MV-4-11 (cell line): ENCODE results near the gene TBC1D14.

ENCODE experiments used
- DNase-seq: peaks from one replicate; lab custom pipeline; 2025; lab: John Stamatoyannopoulos, UW

TBC1D14 gene

DNA sequence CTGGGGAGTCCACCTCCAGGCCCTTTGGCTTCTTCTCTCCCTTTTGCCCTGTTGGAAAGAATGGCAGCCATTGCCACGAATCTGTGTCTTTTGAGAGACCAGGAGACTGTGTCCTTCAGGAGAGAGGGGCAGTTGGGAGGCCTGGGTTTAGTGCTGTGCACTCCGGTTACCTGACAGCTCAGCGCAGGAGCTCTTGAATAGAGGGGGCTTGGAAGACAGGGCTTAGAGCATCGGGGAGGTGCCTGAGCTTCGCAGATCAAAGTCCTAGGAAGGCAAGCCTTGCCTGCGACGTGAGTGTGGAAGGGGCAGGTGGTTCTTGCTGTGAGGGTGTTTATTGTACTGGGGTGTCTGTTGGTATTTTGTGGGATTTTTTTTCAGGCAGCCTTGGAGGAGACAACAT, 91.6 kb downstream of the TBC1D14 start:
- no peak for DNase-seq

GRCh38 chr4:7002336-7002735, 92.7 kb downstream of the TBC1D14 start:
- no peak for DNase-seq

DNA sequence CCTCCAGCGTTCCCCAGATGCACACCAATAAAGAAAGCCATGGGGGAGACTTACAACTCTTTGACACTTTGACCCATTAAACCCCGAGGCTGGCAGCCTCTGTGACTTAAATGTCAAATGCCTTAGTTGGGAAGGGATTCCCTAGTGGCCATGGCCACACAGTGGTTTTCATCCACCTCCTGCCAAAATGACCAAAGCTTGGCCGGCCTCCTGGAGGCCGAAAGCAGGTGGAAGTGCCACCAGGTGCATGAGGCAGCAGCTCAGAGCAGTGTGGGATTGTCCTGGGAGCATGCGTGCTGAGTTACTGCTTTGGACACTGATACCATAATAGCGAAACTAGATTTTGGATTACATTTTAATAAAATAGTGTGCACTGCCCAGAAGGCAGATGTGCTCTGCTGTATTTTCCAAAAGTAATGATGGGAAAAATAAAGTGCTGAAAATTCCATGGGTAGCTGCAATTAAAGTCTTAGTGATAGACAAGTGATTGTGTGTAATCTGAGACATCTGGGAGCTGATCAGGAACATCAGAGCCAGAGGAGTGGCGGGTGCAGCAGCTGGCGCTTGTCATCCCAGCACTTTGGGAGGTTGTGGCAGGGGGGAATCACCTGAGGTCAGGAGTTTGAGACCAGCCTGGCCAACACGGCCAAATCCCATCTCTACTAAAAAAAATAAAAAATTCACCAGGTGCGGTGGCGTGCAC, 93.7 kb downstream of the TBC1D14 start:
- DNase-seq: no peak

- DNase-seq: no peak
Observed at GRCh38 chr4:7003879-7004240, 94.2 kb downstream of the TBC1D14 start.

- no peak for DNase-seq
Observed at GRCh38 chr4:7004331-7004730, 94.7 kb downstream of the TBC1D14 start.

DNA sequence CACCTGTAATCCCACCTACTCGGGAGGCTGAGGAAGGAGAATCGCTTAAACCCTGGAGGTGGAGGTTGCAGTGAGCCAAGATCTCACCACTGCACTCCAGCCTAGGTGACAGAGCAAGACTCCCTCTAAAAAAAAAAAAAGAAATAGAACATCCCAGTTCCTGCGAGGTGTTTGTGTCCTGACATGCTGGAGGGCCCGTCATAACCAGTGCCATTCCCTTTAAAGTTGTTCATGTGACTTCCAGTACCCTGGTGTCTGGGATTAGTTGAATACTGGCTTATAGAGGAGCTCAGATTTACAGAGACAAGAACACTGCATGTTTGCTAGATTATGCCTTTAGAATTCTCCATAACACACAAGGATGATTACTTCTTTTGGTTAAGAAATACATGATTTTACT, 95.9 kb downstream of the TBC1D14 start:
- DNase-seq: no peak

DNA sequence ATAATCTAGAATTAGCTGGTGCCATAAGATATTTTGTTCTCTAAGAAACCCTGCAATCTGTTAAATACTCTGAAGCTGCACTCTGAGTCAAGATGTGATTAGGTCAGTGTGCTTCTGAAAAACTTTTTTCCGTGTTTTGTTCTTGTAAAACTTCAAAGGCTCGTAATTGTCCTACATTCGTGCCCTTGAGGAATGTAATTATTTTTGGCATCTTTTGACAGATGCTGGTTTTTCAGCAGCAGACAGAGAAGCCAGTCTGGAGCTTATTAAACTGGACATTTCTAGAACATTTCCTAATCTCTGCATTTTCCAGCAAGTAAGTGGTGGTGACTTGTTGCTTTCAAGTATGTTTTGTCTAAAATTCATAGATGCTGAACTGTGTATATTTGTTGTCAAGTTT, 96.8 kb downstream of the TBC1D14 start:
- no peak for DNase-seq

DNA sequence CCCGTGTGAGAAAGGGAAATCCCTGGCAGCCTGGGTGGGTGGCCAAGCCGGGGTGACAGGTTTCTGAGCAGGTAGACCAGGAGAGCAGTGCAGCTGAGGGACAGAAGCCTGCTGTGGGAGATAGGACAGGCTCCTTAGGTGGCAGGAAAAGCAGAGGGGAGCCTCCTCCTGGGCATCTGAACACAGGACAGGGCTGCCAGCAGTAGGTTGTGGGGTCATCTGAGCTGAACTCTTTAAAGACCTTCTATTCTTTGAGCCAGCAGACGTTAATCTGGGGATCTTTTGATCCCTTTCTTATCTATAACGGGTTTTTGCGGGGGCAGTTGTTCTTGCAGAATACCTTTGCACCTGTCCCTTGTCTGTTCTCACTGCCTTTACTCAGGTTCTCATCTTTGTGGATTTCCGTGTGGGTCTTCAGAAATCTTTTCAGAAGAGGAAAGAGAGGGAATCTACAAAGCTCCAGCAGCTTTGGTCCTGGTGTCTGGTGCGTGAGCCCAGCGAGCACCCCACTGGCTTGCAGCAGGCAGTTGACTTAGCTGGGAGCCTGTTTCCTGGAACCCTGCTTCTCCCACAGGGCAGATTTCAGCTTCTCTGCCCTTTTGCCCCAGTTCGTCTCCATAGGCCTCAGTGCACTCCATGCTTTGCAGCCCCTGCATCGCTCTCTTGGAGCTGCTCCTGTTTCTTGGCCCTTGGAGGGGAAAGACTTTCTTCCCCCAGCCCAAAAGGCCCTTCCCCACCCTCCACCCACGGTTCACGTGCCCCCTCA, 97.7 kb downstream of the TBC1D14 start:
- no peak for DNase-seq

GRCh38 chr4:7007944-7008343, 98.3 kb downstream of the TBC1D14 start:
- DNase-seq: no peak

- DNase-seq: no peak
Observed at GRCh38 chr4:7009564-7009963, 99.9 kb downstream of the TBC1D14 start.

- DNase-seq: no peak
Observed at GRCh38 chr4:7013175-7013574, 103.5 kb downstream of the TBC1D14 start.

DNA sequence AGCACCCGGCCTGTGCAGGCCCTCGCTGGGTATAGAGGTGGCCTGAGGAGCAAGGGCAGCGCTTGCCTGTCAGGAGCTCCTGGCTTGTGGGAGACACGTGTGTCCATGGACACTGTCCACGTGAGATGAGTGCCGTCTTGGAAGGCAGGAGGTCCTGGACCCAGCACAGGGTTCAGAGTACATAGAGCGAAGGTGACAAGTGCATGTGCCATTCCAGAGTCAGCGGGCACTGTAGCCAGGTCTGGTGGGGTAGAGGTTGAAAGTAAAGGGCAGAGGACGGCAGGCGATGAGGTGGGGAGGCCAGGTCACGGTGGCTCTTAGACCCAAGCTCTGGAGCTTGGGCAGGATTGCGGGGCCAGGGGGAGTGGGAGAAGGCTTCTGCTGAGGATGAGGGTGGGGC, 105.2 kb downstream of the TBC1D14 start:
- DNase-seq: no peak

DNA sequence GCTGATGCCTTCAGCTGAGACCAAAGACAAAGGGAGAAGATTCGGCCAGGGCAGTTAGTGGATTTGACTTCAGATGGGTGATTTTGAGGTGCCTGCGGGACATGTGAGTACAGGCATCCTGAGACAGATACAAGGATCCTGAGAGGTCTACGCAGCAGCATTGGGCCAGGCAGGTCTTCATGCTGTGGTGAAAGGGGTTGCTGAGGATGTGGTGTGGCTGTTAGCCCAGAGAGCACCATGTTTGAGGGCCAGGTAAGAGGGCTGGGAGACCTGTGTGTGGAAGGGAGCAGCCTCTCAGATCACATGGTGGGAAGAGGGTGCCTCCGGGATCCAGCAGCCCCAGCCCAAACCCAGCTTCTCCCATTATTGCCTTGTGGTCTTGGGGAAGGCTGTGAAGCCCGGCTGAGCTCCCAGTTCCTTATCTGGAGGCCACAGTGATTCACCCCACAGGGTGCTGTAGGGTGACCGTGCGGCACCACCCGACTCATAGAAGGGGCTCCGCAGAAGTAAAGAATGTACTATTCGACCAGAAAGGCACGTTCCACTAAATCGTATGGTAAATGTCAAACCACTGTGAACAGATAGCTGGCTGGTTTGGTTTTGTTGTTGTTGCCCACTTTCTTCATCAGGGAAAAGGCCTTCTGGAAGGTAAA, 105.9 kb downstream of the TBC1D14 start:
- no peak for DNase-seq

DNA sequence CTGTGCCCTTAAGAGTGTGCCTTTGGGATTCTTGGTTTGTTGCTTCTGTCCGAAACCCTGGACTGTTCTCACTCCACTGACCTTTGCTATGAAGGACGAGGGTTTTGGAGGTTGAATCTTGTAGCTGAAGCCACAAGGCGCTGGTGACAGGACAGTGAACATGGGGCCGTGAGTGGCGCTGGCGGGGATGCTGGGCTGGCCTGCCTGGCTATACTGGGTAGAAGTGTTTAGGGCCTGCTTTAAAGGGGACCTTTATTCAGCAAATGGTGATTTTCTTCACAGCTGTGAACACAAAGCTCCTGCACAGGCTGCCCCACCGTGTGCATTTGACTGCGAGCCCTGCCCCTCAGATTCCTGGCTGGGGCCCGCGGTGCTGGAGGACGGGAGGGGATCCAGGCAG, 106.5 kb downstream of the TBC1D14 start:
- DNase-seq: no peak

- no peak for DNase-seq
Observed at GRCh38 chr4:7016512-7016911, 106.9 kb downstream of the TBC1D14 start.

DNA sequence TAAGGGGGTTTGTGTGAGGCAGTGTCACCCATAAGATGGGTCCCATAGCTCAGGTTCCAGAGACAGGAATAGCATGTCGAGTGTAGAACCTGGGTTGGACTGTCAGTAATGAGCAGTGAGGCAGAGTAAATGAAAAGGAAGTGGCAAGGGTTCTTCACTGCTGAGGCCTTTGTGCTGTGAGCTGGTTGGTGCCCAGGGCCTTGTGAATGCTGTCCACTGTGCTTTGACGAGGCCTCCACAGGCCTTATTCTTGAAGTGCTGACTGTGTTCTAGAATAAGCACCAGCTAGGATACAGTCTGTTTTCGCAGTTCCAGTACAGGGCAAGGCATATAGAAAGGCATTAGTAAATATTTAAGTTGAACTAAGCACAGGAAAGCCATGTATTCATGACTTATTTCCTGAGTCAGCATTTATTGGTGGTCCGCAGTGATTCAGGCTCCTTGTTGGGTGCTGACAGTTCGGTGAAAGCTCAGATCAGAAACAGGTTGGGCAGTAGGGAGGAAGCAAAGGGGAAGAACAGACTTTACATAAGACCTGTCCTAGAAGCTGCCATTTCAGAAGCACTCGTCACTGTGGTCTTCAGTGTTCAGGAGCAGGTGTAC, 107.9 kb downstream of the TBC1D14 start:
- no peak for DNase-seq

- DNase-seq: no peak
Observed at GRCh38 chr4:7018281-7018680, 108.7 kb downstream of the TBC1D14 start.

DNA sequence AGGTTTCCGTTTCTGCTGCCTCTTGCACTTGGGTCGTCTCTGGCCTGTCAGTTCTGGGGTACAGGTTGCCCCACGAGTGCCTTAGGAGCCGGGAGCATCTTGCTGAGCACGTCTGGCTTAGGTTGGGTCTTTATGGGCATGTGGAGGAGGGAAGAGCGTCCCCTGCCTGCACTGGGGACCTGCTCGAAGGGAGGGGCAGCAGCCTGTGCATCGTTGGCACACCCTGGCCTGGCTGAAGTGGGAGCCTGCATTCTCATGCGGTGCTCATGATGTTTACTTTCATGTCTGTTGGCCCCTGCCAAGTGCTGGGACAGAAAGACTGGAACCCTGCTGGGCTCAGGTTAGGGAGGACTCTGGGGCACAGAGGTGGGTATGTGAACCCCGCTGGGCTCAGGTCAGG, 109.7 kb downstream of the TBC1D14 start:
- DNase-seq: no peak

- DNase-seq: no peak
Observed at GRCh38 chr4:7020290-7020689, 110.7 kb downstream of the TBC1D14 start.

DNA sequence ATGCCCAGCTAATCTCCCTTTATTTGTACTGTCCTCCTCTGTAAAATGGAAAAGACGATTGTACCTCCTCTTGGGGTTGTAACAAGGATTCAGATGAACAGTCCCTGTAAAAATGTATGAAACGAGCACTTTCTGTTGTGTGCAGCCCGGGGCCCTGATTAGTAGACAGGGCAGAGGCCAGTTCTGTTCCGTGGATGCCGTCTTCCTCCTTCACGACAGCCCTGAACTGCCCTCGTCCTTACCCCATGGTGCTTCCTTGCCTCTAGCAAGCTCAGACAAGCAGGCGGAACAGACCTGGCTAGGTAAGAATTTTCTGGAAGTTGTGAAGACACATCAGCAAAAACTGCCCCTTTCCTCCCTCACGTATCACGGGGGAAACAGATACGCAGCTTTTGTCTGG, 111.2 kb downstream of the TBC1D14 start:
- DNase-seq: no peak

DNA sequence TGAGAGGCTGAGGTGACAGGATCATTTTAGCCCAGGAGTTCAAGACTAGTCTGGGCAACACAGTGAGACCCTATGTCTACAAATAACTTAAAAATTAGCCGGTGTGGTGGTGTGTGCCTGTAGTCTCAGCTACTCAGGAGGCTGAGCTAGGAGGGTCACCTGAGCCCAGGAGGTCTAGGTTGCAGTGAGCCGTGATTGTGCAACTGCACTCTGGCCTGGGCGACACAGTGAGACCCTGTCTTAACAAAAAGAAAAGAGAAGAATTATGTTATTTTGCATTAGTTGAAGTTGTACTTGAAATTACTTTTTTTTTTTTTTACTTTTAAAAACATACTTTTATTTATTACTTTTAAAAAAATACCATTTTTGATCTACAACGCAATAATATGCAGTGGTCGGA, 111.7 kb downstream of the TBC1D14 start:
- no peak for DNase-seq

GRCh38 chr4:7021930-7022664, 112.5 kb downstream of the TBC1D14 start:
- no peak for DNase-seq
